ENCODE measurements around the gene SLC35A3. TPM values are rescaled to one million over a fixed set of nuclear protein-coding genes. Genes with fewer than 3 reads are reported as not detected.

Gene SLC35A3
- total and polyA plus RNA-seq, 4 donors: 10.8 to 53.8 (median 29.6) TPM

DNA sequence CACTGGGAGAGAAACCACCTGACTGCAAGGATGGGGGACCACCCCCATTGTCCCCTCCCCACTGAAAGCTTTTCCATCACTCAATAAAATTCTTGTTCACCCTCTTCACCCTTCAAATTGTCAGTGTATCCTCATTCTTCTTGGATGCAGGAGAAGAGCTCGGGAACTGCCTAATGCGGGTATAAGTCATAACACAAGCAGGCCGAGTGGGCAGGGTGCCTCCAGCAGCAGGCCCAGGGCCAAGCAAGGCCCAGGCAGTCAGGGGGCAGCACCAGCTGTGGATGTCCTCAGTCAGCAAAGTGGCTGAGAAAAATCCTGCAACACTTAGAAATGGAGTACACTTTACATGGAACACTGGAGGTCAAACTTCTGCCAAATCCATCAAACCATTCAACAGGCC lies 33.7 kb upstream of the SLC35A3 start:
- no peak for DNase-seq
- no peak overlapping the region for H3K27ac ChIP-seq (ENCODE audit: low read depth in 1 of 2, low read length in 1 of 2)
- no peak overlapping the region for H3K9ac ChIP-seq (ENCODE audit: insufficient read depth in 1 of 2, low read length in 2 of 2)
- WGBS, 2 donors: 93 to 97% methylated on average over 3 of the region's 3 CpGs
- no peaks in the 10 kb centered on the region for H3K27me3 ChIP-seq (ENCODE audit: control insufficient read depth in 3 of 3, insufficient read depth in 3 of 3, low read length in 2 of 3)
- H3K36me3 ChIP-seq (ENCODE audit: control insufficient read depth in 4 of 4, insufficient read depth in 4 of 4, low read length in 4 of 4): no peaks in the 10 kb centered on the region
- TF ChIP-seq, protein P1, sequence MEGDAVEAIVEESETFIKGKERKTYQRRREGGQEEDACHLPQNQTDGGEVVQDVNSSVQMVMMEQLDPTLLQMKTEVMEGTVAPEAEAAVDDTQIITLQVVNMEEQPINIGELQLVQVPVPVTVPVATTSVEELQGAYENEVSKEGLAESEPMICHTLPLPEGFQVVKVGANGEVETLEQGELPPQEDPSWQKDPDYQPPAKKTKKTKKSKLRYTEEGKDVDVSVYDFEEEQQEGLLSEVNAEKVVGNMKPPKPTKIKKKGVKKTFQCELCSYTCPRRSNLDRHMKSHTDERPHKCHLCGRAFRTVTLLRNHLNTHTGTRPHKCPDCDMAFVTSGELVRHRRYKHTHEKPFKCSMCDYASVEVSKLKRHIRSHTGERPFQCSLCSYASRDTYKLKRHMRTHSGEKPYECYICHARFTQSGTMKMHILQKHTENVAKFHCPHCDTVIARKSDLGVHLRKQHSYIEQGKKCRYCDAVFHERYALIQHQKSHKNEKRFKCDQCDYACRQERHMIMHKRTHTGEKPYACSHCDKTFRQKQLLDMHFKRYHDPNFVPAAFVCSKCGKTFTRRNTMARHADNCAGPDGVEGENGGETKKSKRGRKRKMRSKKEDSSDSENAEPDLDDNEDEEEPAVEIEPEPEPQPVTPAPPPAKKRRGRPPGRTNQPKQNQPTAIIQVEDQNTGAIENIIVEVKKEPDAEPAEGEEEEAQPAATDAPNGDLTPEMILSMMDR (IDR thresholded peaks at IDR 0.05; ENCODE audit: control extremely low read depth, extremely low read depth): no peak
- no peaks in the 10 kb centered on the region for H3K4me1 ChIP-seq (ENCODE audit: control insufficient read depth in 5 of 5, insufficient read depth in 5 of 5, low read length in 5 of 5)
- H3K4me3 ChIP-seq: no peak overlapping the region
- no peaks in the 10 kb centered on the region for H3K9me3 ChIP-seq (ENCODE audit: control insufficient read depth in 4 of 4, insufficient read depth in 3 of 4, low read length in 3 of 4)
- ATAC-seq (ENCODE audit: insufficient read depth, low FRiP score): no peak

DNA sequence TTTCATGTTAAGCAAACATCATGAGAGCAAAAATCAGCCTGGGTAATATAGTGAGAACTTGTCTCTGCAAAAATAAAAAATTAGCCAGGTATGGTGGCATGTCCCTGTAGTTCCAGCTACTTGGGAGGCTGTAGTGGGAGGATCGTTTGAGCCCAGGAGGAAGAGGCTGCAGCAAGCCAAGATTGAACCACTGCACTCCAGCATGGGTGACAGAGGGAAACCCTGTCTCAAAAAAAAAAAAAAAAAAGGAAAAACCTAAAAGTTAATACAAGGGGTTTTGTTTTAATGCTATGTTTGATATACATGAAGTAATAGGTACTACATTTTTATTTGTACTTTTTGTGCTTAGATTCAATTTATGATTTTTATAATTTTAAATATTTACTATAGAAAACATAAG lies 27.1 kb upstream of the SLC35A3 start:
- TF ChIP-seq, protein P1 (IDR thresholded peaks at IDR 0.05; ENCODE audit: control extremely low read depth, extremely low read depth): no peak
- DNase-seq: no peak

DNA sequence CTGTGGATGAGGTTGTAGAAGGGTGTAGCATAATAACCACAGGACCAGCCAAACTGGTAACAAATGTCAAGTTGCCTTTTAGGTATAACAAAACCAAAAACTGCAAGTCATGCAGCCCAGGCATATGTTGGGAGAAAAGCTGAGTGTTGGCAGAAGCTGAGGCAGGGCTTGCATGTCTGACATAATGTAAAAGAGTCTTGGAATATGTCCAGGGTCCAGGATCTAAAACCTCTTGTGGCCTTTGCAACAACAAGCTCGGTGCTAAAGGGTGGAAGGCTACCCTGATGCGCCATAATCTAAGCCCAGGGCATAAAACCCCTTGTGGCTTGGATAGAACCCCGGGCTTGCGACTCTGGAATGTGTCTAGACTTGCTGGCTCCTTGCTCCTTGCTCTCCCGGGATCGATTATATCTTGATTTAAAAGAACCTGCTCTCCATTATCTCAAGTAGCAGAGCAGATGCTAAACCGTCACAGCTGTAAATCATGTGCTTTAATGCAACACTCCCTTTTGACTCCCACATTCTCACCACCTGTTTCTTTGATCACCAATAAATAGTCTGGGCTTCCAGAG lies 26.5 kb upstream of the SLC35A3 start:
- H3K9ac ChIP-seq (ENCODE audit: insufficient read depth in 1 of 2, low read length in 2 of 2): no peak overlapping the region
- H3K36me3 ChIP-seq (ENCODE audit: control insufficient read depth in 4 of 4, insufficient read depth in 4 of 4, low read length in 4 of 4): no peaks in the 10 kb centered on the region
- 64 to 71% methylated on average over 7 of the region's 7 CpGs for whole genome bisulfite sequencing, 2 donors
- no peak for ATAC-seq (ENCODE audit: insufficient read depth, low FRiP score)
- peak in 2 of 3 donors; percentile 3 to 27 for DNase-seq
- H3K4me3 ChIP-seq: no peak overlapping the region
- no peaks in the 10 kb centered on the region for H3K27me3 ChIP-seq (ENCODE audit: control insufficient read depth in 3 of 3, insufficient read depth in 3 of 3, low read length in 2 of 3)
- TF ChIP-seq, protein P1 (IDR thresholded peaks at IDR 0.05; ENCODE audit: control extremely low read depth, extremely low read depth): no peak
- H3K4me1 ChIP-seq (ENCODE audit: control insufficient read depth in 5 of 5, insufficient read depth in 5 of 5, low read length in 5 of 5): no peaks in the 10 kb centered on the region
- no peak overlapping the region for H3K27ac ChIP-seq (ENCODE audit: low read depth in 1 of 2, low read length in 1 of 2)
- no peaks in the 10 kb centered on the region for H3K9me3 ChIP-seq (ENCODE audit: control insufficient read depth in 4 of 4, insufficient read depth in 3 of 4, low read length in 3 of 4)

More for the DNA sequence above, 27.1 kb upstream of the SLC35A3 start:
- WGBS, 2 donors: 92 to 100% methylated on average over 1 of the region's 1 CpG
- Histone ChIP-seq H3K9ac (ENCODE audit: insufficient read depth in 1 of 2, low read length in 2 of 2) (no peak overlapping the region), H3K4me3 (no peak overlapping the region), H3K4me1 (ENCODE audit: control insufficient read depth in 5 of 5, insufficient read depth in 5 of 5, low read length in 5 of 5) (no peaks in the 10 kb centered on the region), H3K36me3 (ENCODE audit: control insufficient read depth in 4 of 4, insufficient read depth in 4 of 4, low read length in 4 of 4) (no peaks in the 10 kb centered on the region), H3K27me3 (ENCODE audit: control insufficient read depth in 3 of 3, insufficient read depth in 3 of 3, low read length in 2 of 3) (no peaks in the 10 kb centered on the region), H3K27ac (ENCODE audit: low read depth in 1 of 2, low read length in 1 of 2) (no peak overlapping the region), H3K9me3 (ENCODE audit: control insufficient read depth in 4 of 4, insufficient read depth in 3 of 4, low read length in 3 of 4) (no peaks in the 10 kb centered on the region)
- no peak for ATAC-seq (ENCODE audit: insufficient read depth, low FRiP score)

DNA sequence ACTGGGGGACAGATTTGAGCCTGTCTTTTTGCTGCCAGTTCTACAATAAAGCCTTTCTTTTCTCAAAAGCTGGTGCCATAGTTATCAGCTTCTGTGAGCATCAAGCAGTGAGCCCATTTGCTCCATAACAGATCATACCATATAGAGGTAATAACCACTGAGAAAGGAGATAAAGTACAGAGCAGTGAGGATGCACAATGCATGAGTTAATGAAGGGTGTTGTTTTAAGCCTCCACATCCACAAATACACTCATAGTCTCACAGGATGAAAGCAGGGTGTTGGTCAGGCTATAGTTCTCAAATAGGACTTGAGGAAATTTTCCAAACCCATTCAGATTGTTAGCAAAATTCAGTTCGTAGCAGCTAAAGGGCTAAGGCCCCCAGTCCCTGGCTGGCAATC lies 25.6 kb upstream of the SLC35A3 start:
- Histone ChIP-seq H3K4me3 (no peak overlapping the region), H3K36me3 (ENCODE audit: control insufficient read depth in 4 of 4, insufficient read depth in 4 of 4, low read length in 4 of 4) (no peaks in the 10 kb centered on the region), H3K27me3 (ENCODE audit: control insufficient read depth in 3 of 3, insufficient read depth in 3 of 3, low read length in 2 of 3) (no peaks in the 10 kb centered on the region), H3K27ac (ENCODE audit: low read depth in 1 of 2, low read length in 1 of 2) (no peak overlapping the region), H3K9me3 (ENCODE audit: control insufficient read depth in 4 of 4, insufficient read depth in 3 of 4, low read length in 3 of 4) (no peaks in the 10 kb centered on the region), H3K4me1 (ENCODE audit: control insufficient read depth in 5 of 5, insufficient read depth in 5 of 5, low read length in 5 of 5) (no peaks in the 10 kb centered on the region), H3K9ac (ENCODE audit: insufficient read depth in 1 of 2, low read length in 2 of 2) (no peak overlapping the region)
- no peak for DNase-seq
- no peak for ATAC-seq (ENCODE audit: insufficient read depth, low FRiP score)
- WGBS, 2 donors: 83 to 96% methylated on average over 1 of the region's 1 CpG
- TF ChIP-seq, protein P1 (IDR thresholded peaks at IDR 0.05; ENCODE audit: control extremely low read depth, extremely low read depth): no peak

All from lung (tissue), 12 donors.